Left renal cortex interstitium (tissue), 4 donors: Measurements from ENCODE around the gene EFNA1. TPM values are rescaled to one million over a fixed set of nuclear protein-coding genes. Genes with fewer than 3 reads are reported as not detected.

ENCODE experiments used
- polyA plus RNA-seq, 4 donors: library from polyadenylated mRNA; unstranded; fragments of 120-200 nt; gene quantifications; one replicate each; pipeline ENCODE4 v1.2.1, GENCODE V29; 2013; ENCODE audit not compliant: insufficient read length in 4 of 4

The EFNA1 gene
- polyA plus RNA-seq, 4 donors = 58.7 to 76.2 (median 70.8) TPM

Other genes with a start within 250 kb of the EFNA1 start
- gene PMVK, start 191.2 kb upstream of the EFNA1 start, polyA plus RNA-seq = 10 to 100 TPM; 36.4 to 48.0 (median 41.3) TPM
- gene PBXIP1, start 171.8 kb upstream of the EFNA1 start, polyA plus RNA-seq = 10 to 100 TPM; 68.3 to 81.2 (median 73.6) TPM
- gene PYGO2, start 166.1 kb upstream of the EFNA1 start, polyA plus RNA-seq = 10 to 100 TPM; 41.4 to 51.2 (median 47.0) TPM
- gene SHC1, start 157.1 kb upstream of the EFNA1 start, polyA plus RNA-seq = 10 to 100 TPM; 71.9 to 91.5 (median 80.8) TPM
- 10 to 100 TPM; 82.3 to 99.0 (median 91.8) TPM for gene CKS1B, start 153.2 kb upstream of the EFNA1 start, polyA plus RNA-seq
- 10 to 100 TPM; 27.4 to 38.7 (median 32.6) TPM for gene FLAD1, start 144.5 kb upstream of the EFNA1 start, polyA plus RNA-seq
- gene LENEP, start 134.3 kb upstream of the EFNA1 start, polyA plus RNA-seq = 1 to 10 TPM in 1 of 4 donors, under 1 TPM in 3; 0.27 to 1.4 (median 0.60) TPM
- 10 to 100 TPM; 11.8 to 17.9 (median 15.4) TPM for gene ZBTB7B, start 125.1 kb upstream of the EFNA1 start, polyA plus RNA-seq
- gene DCST2, start 94.1 kb upstream of the EFNA1 start, polyA plus RNA-seq = 1 to 10 TPM; 1.1 to 2.5 (median 1.9) TPM
- gene DCST1, start 94.1 kb upstream of the EFNA1 start, polyA plus RNA-seq = under 1 TPM; 0.14 to 0.44 (median 0.35) TPM
- 10 to 100 TPM; 36.7 to 55.8 (median 55.4) TPM for gene ADAM15, start 76.6 kb upstream of the EFNA1 start, polyA plus RNA-seq
- gene EFNA4, start 64.1 kb upstream of the EFNA1 start, polyA plus RNA-seq = 10 to 100 TPM; 18.1 to 24.5 (median 21.3) TPM
- 1 to 10 TPM; 4.9 to 9.4 (median 6.7) TPM for gene EFNA3, start 49.0 kb upstream of the EFNA1 start, polyA plus RNA-seq
- 10 to 100 TPM; 51.5 to 61.1 (median 55.4) TPM for gene SLC50A1, start 8.0 kb downstream of the EFNA1 start, polyA plus RNA-seq
- gene DPM3, start 12.7 kb downstream of the EFNA1 start, polyA plus RNA-seq = 10 to 100 TPM; 31.3 to 64.7 (median 45.2) TPM
- 100 to 1,000 TPM; 124 to 166 (median 137) TPM for gene KRTCAP2, start 45.4 kb downstream of the EFNA1 start, polyA plus RNA-seq
- gene TRIM46, start 46.0 kb downstream of the EFNA1 start, polyA plus RNA-seq = 1 to 10 TPM; 2.7 to 6.4 (median 4.9) TPM
- gene THBS3, start 80.0 kb downstream of the EFNA1 start, polyA plus RNA-seq = 10 to 100 TPM; 26.3 to 54.2 (median 37.5) TPM
- gene MTX1, start 80.8 kb downstream of the EFNA1 start, polyA plus RNA-seq = 10 to 100 TPM; 38.3 to 49.0 (median 44.8) TPM
- gene ENTREP3, start 127.6 kb downstream of the EFNA1 start, polyA plus RNA-seq = 10 to 100 TPM; 18.7 to 34.5 (median 28.5) TPM
- gene SCAMP3, start 134.5 kb downstream of the EFNA1 start, polyA plus RNA-seq = 10 to 100 TPM; 58.8 to 71.7 (median 63.7) TPM
- gene CLK2, start 145.6 kb downstream of the EFNA1 start, polyA plus RNA-seq = 10 to 100 TPM; 63.7 to 96.6 (median 80.8) TPM
- 10 to 100 TPM in 2 of 4 donors, 1 to 10 TPM in 2; 7.0 to 14.6 (median 11.2) TPM for gene HCN3, start 149.6 kb downstream of the EFNA1 start, polyA plus RNA-seq
- gene PKLR, start 173.6 kb downstream of the EFNA1 start, polyA plus RNA-seq = 1 to 10 TPM; 5.4 to 9.3 (median 8.7) TPM
- 100 to 1,000 TPM; 175 to 189 (median 181) TPM for gene FDPS, start 181.0 kb downstream of the EFNA1 start, polyA plus RNA-seq
- 10 to 100 TPM; 30.3 to 43.0 (median 38.6) TPM for gene RUSC1, start 193.0 kb downstream of the EFNA1 start, polyA plus RNA-seq